ENCODE data around the gene LAP3.
"Not testable (repeated sequence)": the region's sequence is repeated elsewhere in the genome, so short reads cannot be mapped to it uniquely, and the experiment has no call there.

Gene LAP3

DNA sequence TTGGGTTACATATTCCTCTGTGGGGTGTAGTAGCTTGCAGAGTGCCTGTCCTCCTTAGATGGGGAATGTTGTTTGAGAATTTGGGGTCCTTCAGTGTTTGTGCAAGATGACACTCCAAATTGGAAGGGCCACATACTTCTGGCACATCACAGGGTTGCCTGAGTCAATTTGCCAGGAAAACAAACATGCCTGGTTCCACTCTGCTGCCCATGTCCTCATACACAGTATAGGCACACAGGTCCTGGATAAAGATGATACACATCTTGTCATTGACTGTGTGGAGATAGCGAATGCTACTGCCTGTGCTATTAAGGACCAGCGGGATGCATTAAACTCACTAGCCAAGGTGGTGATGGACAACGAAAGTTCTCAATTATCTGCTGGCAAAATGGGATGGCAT is 11.2 kb upstream of the LAP3 start:
- no peak for DNase-seq

DNA sequence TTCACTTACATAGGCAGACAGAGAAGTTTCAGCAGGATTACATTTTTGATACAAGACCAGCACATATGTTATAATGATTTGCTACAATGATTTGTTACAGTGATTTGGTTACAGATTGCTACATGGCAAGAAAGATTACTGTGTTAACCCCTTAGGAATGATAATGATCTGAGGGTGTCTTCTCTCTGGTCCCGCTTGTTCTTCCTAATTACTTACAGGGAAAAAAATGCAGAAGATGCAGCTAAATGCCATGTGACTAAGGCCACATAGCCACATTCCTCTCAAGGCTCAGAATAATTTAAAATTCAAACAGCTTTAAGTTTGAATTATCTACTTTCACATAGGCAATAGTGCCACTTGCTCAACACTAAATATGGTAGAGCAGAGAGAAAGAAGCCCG is 9.7 kb upstream of the LAP3 start:
- no peak for DNase-seq

DNA sequence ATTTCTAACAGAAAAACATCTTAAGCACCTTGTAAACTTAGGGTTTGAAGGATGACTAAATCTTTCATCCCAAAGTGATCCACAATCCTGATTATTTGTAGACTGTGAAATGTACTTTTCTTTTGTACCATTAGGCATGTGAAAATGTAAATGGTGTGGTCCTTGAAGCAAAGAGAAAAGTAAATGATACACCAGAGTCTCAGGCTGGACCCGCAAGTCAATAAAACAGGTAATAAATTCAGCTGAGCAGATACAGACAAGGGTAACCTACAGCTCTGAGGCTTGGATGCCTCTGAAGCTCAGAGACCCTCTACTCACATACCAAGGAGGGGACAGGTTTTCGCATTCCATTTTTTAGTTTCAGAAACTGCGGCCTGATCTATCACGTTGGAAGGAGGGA is 2.8 kb upstream of the LAP3 start:
- DNase-seq = no peak

DNA sequence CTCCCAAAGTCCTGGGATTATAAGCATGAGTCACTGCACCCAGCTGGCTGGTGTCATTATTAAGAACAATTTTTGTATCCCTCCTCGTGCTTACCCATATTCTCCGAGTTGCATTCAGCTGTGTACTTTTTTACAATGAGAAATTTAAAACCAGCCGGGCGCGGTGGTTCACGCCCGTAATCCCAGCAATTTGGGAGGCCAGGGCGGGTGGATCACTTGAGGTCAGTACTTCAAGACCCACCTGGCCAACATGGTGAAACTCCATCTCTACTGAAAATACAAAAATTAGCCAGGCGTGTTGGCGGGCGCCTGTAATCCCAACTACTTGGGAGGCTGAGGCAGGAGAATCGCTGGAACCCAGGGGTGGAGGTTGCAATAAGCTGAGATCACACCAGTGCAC is 1.8 kb upstream of the LAP3 start:
- DNase-seq = not testable (repeated sequence)

DNA sequence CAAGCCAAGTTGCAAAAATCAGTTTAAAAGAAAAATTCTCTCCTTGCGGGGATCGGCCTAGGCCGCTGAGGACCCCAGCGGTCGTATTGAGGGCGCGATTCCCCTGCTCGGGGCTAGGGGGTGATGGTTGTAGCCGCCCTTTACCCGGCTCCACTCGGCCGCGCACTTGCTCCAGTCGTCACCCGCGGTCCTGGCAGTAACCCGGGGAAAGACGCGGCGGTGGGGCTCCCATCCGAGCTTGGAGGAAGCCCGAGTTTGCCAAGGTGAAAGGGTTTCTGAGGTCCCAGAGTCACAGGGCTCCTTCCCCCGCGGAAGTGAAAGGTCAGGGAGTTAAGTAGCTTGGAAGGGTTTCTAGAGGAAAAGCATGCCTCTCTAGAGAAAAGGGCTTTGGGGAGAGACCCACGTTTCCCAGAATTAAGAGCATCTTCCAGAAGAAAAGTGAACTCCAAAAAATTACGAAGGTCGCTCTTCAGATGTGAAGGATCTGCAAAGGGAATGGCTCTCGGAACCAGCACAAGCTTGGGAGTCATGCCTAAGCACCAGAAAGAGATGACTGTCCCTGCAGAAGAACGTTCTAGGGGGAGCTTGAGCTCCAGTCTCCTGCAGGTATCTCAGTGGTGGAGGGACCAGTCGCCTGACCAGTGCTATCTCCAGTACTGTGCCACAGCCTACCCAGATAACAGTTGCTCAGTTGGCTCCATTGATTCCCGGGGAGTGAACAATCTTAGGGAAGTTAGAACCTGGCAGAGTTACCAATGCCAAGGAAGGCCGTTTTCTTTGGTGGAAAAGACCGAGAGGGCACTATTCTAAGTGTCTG is 875 bp downstream of the LAP3 start:
- peak; percentile 44 for DNase-seq

DNA sequence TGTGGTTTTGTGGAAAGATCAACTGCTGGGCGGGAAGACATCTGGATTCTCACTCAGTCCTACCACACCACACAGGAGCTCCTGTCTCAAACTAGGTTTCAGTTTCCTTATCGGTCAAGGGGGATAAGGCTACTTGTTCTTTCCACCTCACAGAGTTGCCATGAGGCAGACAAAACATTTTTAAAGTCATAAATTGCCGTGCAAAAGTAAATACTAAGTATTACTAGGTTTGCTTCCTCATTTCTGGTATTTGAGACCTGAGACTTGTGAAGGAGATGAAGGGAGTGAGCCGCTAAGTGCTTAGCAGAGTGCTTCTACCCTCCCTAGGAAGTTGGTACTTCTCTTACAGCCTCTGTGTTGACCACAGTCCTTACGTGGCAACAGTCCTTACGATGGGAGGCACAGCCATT is 1.5 kb downstream of the LAP3 start:
- DNase-seq = no peak

DNA sequence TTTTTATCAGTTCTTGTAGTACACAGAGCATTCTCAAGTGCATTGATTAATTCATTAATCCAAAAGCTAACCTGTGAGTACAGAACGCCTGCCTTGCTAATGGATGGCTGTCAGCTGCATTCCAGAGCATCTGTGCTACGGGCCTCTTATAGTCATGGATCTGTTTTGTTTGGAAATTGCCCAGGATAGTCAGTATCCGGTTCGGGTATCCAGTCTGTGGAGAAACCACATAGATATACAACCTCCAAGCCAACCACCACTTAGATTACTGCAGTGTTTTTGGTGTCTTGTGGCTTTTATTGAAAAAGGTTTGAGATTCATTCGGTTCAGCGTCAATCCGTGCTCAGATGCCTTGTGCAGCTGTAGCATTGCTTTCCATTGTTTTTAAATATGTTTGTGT is 4.0 kb downstream of the LAP3 start:
- no peak for DNase-seq

DNA sequence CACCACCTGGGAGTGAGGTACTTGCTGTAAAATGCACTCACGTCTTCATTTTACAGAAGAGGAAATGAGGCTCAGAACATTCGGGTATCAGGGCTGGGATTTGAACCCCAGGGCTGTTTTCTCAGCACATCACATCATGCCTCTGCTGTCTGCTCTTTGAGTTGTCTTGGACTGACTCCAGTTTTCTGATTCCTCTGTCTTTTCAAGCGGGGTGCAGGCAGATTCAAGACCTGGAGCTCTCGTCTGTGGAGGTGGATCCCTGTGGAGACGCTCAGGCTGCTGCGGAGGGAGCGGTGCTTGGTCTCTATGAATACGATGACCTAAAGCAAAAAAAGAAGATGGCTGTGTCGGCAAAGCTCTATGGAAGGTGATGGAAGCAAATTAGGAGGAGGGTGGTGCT is 6.3 kb downstream of the LAP3 start:
- no peak for DNase-seq

DNA sequence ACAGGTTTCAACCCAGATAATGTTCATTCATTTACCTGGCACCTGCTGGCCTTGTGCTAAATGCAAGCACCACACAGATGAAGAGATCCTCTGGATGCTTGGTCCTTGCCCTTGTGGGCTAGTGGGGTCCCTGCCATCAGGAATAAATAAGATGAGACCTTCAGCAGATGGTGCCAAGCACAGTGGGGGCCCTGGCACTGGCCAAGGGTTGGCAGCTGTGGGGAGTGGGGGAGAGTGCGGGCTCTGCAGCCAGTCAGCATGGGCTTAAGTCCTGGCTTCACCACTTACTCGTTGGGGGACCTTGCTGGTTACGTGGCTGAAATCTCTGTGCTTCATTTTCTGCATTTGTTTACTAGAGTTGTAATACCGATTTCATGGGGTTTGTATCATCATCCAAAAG is 6.9 kb downstream of the LAP3 start:
- no peak for DNase-seq

DNA sequence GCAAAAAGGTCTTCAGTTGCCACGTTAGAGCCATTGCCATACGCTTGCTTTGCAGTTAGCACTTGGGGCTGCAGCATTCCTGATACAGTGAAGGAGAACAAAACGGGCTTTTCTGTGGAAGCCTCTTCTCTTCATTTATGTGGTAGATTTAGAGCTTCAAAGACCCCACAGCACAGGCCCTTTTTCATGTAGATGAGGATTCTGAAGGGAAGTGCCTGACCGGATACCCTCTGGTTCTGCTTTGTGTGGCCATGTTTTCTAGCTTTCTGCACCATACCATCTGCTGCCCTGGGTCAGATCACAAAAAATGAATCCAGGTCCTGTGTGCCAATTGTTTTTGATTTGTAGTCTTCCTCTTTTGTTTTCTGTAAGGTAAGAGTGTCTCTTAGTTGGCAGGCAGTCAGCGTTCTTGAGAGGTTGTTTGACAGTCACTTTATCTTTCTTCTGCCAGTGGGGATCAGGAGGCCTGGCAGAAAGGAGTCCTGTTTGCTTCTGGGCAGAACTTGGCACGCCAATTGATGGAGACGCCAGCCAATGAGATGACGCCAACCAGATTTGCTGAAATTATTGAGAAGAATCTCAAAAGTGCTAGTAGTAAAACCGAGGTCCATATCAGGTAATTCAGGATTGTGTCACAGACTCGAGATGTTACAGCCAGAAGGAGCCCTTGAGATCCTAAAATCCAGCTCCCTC is 7.7 kb downstream of the LAP3 start:
- DNase-seq = no peak

DNA sequence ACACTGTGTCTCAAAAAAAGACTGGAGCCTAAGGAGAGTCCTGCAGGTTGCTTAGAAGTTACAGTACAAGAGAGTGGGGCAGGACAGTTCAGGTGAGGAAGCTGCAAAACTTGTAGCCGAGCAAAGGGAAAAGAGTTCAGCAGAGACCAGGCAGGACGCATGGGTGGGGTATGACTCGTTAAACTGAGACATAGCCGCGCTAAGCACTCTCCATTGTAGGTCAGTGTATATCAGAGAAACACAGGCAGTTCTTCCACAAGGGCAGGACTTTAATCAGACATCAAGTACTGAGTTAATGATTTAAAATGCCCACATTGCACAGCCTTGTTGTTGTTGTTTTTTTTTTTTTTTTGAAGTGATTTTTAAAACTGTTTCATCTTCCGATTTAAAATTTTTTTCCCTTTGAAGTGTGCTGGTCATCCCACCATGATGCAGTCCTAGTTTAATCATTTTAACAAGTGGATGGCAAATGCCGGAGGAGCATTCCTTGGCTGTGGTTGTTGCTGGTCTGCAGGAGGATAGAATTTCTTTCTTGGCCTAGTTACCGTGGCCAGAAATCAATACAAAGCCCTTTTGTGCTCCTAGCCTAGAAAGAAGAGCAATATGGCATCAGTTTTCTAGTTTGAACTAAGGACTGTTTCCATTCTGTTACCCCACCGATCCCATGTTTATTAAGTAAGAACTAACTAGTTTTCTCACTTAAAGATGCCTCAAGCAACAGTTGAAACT is 10.3 kb downstream of the LAP3 start:
- DNase-seq = no peak

DNA sequence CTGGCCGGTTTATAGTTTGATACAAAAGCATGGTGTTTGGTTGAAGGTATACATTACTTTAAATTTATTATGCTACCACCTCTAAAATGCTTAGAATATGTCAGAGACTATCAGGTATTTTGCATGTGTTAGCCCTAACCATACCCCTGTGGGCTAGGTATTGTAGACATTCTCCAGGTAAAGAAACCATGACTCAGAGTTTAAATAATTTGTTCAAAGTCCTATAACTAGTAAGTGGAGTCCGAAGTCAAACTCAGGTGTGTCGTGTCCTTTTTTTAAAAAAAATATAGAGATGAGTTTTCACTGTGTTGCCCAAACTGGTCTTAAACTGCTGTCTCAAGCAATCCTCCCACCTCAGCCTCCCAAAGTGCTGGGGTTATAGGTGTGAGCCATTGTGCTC is 12.4 kb downstream of the LAP3 start:
- no peak for DNase-seq

DNA sequence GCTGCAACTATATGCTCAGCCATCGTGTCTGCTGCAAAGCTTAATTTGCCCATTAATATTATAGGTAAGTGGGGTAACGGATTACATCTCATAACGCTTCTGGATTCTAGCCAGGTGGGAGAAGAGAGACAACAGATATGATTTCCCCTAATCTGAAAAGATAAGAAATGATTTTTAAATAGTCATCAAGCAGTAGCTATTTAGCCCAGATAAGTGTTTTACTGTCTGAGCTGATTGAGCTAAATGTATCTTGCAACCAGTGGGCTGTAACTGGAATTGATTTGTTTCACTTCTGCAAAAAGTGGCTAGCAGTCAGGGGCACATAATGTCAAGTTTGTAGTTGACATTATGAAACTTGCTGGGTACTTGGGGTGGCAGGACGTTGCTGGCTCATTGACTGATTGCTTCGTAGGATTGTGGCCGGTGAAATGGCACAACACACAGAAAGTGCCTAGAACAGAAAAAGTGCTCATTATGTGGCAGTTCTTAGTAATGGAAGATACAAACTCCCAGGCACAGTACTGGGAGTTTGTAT is 18.5 kb downstream of the LAP3 start:
- DNase-seq = no peak

DNA sequence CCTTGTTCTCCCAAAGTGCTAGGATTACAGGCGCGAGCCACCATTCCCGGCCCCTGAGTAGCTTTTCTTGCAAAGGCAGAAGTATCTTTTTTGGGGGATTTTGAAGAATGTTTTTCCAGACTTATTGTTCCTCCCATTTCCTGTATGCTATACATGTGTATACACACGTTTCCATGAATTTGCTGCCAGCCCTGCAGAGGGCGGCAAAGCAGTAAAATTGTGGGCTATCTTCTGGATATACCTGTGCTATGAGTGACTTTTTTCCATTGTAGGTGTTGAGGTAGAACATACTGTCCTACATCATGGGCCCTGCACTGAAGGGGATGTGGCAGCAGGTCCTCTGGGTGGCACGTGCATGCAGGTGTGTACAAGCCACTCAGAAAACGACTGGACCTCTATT is 20.5 kb downstream of the LAP3 start:
- no peak for DNase-seq

DNA sequence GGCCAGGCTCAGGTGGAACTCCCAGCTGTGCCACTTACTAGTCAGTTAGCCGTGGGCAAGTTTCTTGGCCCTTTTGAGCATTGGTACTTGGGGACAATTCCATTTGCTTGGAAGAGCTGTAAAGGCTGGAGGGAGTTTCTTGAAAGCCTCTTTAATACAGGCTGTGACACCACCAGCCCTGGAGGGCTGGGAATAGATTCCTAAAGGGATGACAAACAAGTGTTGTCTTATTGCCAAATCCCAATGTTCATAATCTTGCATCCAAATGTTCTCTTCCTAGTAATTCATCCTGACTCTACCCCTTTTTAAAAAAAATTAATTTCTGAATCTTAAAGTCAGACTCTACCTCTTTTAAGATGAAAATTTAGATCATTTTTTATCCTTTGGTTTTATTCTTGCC is 22.8 kb downstream of the LAP3 start:
- DNase-seq = no peak

DNA sequence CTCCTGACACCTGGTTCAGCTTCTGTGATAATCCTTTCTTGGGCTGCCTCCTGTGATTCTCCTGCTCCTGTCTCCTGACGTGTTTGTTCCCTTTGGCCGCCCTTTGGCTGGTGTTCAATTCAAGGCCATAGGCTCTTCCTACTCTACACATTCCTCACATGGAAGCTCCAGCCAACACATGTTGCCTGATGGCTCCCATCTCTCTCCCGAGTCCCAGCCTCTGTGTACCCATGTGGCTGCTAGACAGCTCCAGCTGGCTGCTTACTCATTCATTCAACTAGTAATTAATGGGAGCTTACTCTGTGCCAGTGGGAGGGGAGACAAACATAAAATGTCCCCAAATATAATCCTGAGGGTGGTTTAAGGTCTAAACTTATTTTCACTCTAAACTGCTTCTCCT is 28.2 kb downstream of the LAP3 start:
- no peak for DNase-seq

DNA sequence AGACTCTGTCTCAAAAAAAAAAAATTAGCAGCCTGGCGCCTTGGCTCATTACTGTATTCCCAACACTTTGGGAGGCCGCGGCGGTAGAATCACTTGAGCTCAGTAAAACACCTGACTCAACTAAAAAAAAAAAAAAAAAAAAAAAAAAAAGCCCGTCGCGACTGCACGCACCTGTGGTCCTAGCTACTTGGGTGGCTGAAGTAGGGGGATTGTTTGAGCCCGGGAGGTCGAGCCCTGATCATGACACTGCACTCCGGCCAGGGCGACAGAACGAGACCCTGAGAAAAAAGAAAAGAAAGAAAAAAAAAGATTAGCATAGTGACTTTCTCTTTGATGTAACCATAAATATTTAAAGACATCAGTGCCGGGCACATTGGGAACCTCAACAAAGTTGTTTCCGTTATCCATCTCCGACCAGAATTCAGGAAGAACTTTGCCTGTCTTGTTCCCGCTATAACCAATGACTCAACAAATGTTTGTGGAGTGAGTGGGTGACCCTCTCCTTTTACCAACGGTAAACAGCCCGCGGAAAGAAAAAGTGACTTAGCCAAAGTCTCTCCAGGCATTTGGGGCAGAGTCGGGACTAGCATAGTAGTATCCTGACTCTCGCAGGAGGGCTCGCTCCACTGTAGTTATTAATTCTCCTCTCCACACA is 36.9 kb downstream of the LAP3 start:
- peak; percentile 22 for DNase-seq

DNA sequence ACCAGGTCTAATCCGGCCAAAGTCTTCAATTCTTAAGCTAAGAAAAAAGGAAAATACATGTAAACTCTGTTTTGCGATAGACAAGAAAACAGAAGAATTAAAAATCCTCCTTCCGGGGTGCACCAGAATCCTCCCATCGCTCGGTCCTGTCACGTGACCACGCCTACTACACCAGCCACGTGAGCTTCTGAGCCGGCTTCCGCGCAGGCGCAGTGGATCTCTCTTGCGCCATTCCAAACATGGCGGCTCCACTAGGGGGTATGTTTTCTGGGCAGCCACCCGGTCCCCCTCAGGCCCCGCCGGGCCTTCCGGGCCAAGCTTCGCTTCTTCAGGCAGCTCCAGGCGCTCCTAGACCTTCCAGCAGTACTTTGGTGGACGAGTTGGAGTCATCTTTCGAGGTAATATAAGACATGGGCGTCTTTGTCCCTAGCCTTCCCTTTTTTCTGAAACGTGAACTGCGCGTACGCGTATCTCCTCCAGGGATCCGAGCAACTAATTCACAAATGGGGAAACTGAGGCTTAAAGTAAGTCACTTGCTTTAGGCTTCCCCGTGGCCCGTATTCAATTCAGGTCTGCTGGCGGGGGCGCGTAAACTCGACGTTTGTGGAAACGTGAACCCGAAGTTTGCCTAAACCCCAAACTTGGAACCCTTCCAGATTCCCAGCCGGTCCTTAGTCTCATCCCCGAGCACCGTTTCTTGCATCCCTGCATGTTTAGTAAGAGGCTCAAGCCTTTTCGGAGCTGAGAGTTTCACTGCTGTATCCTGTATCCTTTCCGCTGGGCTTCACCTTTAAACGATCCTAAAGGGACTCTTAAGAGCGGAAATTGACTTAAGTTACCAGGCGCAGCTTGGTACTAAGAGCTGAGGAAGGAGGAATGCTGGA is 37.7 kb downstream of the LAP3 start, which contains the start of gene MED28:
MED28 (plus strand) TSS at position 226 of the 884 bp plus-strand sequence; CDS start at position 240, 14 bp downstream.
- DNase-seq = peak; percentile 95

DNA sequence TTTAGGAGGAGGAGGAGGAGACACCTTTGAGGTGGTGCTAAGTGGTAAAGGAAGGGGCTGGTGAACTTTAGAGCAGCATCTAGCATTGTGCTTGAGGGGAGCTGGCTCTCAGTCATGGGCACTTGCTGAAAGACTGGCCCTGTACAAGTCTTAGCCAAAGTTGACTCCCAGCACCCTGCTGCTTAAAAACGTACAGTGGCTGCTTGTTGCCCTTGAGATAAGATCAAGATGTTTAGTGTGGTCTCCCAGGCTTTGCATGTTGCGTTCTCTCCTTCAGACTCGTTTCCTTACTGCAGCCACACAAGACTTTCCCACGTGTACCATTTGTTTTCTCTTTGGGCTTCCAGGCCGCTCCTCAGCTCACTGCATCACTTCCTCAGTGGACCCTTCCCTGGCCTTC is 39.3 kb downstream of the LAP3 start:
- no peak for DNase-seq

DNA sequence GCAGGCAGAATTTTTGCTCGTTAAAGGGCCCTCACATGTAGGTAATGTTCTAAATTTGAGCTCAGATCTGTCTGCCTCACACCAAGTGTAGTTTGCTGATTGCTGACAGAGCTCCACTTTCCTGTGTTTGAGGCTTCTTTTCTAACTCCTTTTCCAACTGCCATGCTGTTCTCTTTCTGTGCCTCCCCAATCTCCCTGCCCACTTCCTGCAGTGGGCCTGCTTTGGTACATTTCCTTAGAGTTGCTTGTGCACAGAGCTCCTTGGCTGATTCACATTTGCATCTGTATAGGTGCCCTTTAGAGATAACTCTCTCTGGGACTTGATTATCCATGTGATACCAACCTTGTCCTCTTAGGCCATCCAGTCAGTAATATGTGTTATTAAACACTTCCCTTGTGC is 41.9 kb downstream of the LAP3 start:
- no peak for DNase-seq

DNA sequence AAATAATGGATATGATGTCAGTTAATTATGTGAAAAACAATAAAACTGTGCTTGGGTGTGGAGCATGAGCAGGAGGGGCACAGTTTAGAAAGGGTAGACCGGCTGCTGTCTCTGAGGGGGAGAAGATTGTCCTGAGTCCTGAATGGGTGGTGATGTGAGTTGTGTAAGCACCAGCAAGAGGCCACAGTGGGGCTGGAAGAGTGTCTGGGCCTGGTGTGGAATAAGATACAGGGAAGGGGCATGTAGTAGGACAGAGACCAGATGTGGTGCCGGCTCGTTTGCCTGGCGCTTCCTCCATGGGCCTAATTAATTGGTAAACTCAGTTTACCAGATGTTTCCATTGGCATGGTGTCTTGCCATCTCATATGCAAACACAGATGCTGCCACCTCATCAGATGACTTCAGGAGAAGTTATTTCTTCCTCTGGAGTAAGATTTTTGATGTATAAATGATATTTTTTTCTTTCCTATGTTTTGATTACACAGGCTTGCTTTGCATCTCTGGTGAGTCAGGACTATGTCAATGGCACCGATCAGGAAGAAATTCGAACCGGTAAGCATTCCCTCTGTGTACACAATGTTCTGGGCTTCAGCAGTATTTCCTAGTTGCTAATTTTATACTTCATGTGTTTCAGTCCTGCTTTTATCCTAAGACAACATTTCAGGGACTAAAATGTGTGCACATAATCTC is 42.6 kb downstream of the LAP3 start:
- DNase-seq = no peak

Measured in activated CD8-positive, alpha-beta memory T cell treated with anti-CD3 and anti-CD28 coated beads, Interleukin-2, amount 50 U/mL, for 4 hours (primary cell).